ENCODE measurements around the gene PAK1. TPM values are rescaled to one million over a fixed set of nuclear protein-coding genes. Genes with fewer than 3 reads are reported as not detected.

The PAK1 gene
- total RNA-seq, 1 donor = 69.1 TPM

- TF ChIP-seq CTCF (IDR thresholded peaks at IDR 0.05; ENCODE audit: insufficient read depth, low read depth, low read length) = no peak
- DNase-seq (ENCODE audit: low read depth) = no peak
- no peak overlapping the region for H3K4me3 ChIP-seq (ENCODE audit: low read depth, low read length)
Measured at GRCh38 chr11:77487790-77488189, 13.9 kb upstream of the PAK1 start.

DNA sequence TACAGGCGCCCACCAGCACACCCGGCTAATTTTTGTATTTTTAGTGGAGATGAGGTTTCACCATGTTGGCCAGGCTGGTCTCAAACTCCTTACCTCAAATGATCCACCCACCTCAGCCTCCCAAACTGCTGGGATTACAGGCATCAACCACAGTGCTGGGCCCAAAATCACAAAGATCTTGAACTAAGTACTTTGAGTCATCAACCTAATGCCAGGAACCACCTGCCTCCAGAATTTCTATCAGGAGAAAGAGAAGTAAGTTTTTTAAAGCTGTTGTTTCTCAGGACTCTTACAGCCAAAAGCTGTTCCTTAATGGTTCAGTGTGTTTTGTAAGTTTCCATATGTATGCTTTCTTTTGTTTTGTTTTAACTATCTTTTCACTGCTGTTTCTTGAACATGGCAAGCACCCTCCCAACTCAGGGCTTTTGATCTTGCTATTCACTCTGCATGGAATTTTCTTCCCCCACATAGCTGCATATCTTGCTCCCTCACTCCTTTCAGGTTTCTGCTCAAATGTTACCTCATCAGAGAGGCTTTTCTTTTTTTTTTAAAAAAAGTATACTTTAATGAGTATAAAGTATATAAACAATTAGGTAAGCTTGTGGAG lies 6.0 kb upstream of the PAK1 start:
- DNase-seq (ENCODE audit: low read depth) = no peak
- TF ChIP-seq CTCF (IDR thresholded peaks at IDR 0.05; ENCODE audit: insufficient read depth, low read depth, low read length) = no peak
- H3K4me3 ChIP-seq (ENCODE audit: low read depth, low read length) = no peak overlapping the region

DNA sequence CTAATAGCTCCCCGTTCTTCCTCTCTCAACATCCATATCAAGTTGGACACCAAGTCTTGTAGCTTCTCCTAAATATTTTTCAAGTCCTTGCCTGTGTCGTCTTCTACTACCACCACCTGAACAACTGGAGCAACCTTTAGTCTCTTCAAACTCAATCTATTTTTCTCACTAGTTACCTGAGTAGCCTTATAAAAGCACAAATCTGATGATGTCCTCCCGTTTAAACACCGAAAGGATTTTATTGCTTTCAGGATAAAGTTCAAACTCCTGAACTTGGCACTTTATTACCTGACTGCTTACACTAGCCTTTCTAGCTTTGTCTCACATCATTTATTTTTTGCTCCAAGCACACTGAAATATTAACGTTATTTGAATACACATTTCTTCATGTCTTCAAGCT lies 1.3 kb upstream of the PAK1 start:
- DNase-seq (ENCODE audit: low read depth) = no peak
- no peak for TF ChIP-seq CTCF (IDR thresholded peaks at IDR 0.05; ENCODE audit: insufficient read depth, low read depth, low read length)
- no peak overlapping the region for H3K4me3 ChIP-seq (ENCODE audit: low read depth, low read length)

DNA sequence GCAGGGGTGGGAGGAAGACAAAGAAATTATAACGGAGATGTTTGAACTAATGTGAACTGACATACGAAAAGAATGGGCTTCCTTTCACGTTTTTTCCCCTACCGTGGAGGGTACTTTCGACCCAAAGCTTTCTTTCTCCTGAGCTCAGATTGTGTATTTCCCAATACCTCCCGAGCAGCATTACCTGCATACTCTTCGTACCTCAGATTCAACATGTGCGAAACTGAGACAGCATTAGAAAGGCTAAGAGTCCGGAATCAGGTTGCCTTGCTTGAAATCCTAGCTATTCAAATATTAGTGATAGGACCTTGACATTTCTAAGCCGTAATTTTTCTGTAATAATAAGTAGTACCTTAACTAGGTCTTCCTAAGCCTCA lies 778 bp upstream of the PAK1 start:
- no peak for DNase-seq (ENCODE audit: low read depth)
- H3K4me3 ChIP-seq (ENCODE audit: low read depth, low read length) = peak overlapping the region; percentile 61
- TF ChIP-seq CTCF (IDR thresholded peaks at IDR 0.05; ENCODE audit: insufficient read depth, low read depth, low read length) = no peak

GRCh38 chr11:77472991-77473800 lies 698 bp downstream of the PAK1 start:
- DNase-seq (ENCODE audit: low read depth) = no peak
- TF ChIP-seq CTCF (IDR thresholded peaks at IDR 0.05; ENCODE audit: insufficient read depth, low read depth, low read length) = no peak
- H3K4me3 ChIP-seq (ENCODE audit: low read depth, low read length) = peak overlapping the region; percentile 61

- TF ChIP-seq CTCF (IDR thresholded peaks at IDR 0.05; ENCODE audit: insufficient read depth, low read depth, low read length) = peak; percentile 25
- no peak for DNase-seq (ENCODE audit: low read depth)
- no peak overlapping the region for H3K4me3 ChIP-seq (ENCODE audit: low read depth, low read length)
Measured at GRCh38 chr11:77471558-77472193, 2.2 kb downstream of the PAK1 start.
